Fibroblast of villous mesenchyme (primary cell): ENCODE data around the gene DAB2IP. TPM values are rescaled to one million over a fixed set of nuclear protein-coding genes. Genes with fewer than 3 reads are reported as not detected.

Source experiments
- DNase-seq: peaks from one replicate; pipeline ENCODE4 v3.0.0-alpha.2; 2010; ENCODE audit warnings: low read depth
- H3K4me3 ChIP-seq: 2 replicates; pipeline ENCODE4 v1.5.1; 2011; ENCODE audit warnings: low read depth, mild to moderate bottlenecking, low read length
- CTCF ChIP-seq: IDR thresholded peaks from 2 replicates; pipeline ENCODE4 v1.5.1; 2012; ENCODE audit warnings: low read depth, mild to moderate bottlenecking, low read length; ENCODE audit not compliant: insufficient read depth
- total RNA-seq: library from RNA; depleted of rRNA; stranded (reverse); fragments of >200 nt; gene quantifications from 2 replicates; pipeline ENCODE4 v1.2.3, GENCODE V29; 2012

Gene DAB2IP
- total RNA-seq, 1 donor = 47.9 TPM

GRCh38 chr9:121826711-121827110, 175.3 kb downstream of the DAB2IP start:
- no peak overlapping the region for H3K4me3 ChIP-seq
- TF ChIP-seq CTCF = no peak
- no peak for DNase-seq

GRCh38 chr9:121827251-121827967, 176.0 kb downstream of the DAB2IP start:
- DNase-seq = no peak
- H3K4me3 ChIP-seq = no peak overlapping the region
- no peak for TF ChIP-seq CTCF

GRCh38 chr9:121830441-121831140, 179.2 kb downstream of the DAB2IP start:
- DNase-seq = no peak
- TF ChIP-seq CTCF = no peak
- no peak overlapping the region for H3K4me3 ChIP-seq

GRCh38 chr9:121831869-121832268, 180.4 kb downstream of the DAB2IP start:
- no peak overlapping the region for H3K4me3 ChIP-seq
- no peak for DNase-seq
- no peak for TF ChIP-seq CTCF

GRCh38 chr9:121833061-121833460, 181.6 kb downstream of the DAB2IP start:
- TF ChIP-seq CTCF = no peak

More at GRCh38 chr9:121833061-121833460, 181.6 kb downstream of the DAB2IP start:
- H3K4me3 ChIP-seq = no peak overlapping the region
- no peak for DNase-seq

Other genes starting within 250 kb of the DAB2IP start
- not detected in 2 replicates for gene GGTA1, start 151.8 kb upstream of the DAB2IP start, total RNA-seq